GM19455 (cell line): ENCODE data around the gene PRKAR2B.
"Not testable (repeated sequence)": the region's sequence is repeated elsewhere in the genome, so short reads cannot be mapped to it uniquely, and the experiment has no call there.

Source experiments
- ATAC-seq: cut with Tn5 transposase; IDR thresholded peaks from one replicate; pipeline ENCODE4 v1.9.1; 2021; ENCODE audit not compliant: unreplicated experiment

Gene PRKAR2B

GRCh38 chr7:107047902-107048782, 3.6 kb downstream of the PRKAR2B start:
- no peak for ATAC-seq

- ATAC-seq: no peak
Measured at GRCh38 chr7:107048783-107049418, 4.4 kb downstream of the PRKAR2B start.

DNA sequence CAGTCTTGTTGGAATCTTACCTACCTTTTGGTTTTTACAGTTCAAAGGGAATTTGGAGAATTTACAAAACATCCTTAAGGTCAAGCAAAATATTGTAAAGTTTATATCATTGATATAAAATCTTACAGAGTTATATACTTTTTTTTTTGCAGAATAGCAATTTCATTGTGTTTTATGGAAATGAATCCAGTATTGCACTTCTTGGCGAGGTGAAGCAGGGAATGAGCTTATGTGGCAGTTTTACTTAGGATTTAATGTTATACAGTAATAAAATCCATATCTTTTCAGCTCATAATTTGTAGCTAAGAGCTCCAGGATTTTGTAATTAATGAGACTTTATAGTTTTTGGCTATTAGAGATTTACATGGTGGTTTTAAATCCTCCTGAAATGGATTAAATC, 5.0 kb downstream of the PRKAR2B start:
- ATAC-seq: no peak

DNA sequence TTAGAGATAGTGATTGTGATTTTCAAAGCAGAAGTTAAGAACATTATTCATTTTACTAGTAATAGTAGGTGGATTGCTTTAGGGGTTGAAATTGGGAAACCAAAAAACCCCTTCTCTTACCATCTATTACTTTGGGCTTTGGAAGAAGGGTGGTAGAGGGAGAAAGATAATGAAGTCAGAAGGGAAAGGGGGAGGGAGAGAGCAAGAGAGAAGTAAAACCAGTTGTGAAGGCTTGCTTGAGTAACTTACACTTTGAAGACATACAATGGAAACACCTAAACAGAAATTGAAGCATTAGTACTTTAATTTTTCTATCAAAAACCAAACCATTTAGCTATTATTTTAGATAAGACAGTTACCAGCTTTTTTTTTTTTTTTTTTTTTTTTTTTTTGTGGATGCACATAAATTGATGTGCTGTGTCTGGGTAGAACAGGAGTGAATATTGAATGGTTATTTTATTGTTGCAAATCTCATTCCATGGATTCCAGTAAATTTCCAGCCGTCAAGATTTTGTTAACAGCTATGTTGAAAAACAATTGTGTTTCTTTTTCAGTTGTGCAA, 5.5 kb downstream of the PRKAR2B start:
- no peak for ATAC-seq

- ATAC-seq: no peak
Measured at GRCh38 chr7:107051376-107051775, 6.9 kb downstream of the PRKAR2B start.

DNA sequence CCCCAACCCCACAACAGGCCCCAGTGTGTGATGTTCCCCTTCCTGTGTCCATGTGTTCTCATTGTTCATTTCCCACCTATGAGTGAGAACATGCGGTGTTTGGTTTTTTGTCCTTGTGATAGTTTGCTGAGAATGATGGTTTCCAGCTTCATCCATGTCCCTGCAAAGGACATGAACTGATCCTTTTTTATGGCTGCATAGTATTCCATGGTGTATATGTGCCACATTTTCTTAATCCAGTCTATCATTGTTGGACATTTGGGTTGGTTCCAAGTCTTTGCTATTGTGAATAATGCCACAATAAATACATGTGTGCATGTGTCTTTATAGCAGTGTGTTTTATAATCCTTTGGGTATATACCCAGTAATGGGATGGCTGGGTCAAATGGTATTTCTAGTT, 10.5 kb downstream of the PRKAR2B start:
- ATAC-seq: not testable (repeated sequence)

DNA sequence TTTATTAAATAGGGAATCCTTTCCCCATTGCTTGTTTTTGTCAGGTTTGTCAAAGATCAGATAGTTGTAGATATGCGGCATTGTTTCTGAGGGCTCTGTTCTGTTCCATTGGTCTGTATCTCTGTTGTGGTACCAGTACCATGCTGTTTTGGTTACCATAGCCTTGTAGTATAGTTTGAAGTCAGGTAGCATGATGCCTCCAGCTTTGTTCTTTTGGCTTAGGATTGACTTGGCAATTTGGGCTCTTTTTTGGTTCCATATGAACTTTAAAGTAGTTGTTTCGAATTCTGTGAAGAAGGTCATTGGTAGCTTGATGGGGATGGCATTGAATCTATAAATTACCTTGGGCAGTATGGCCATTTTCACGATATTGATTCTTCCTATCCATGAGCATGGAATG, 11.6 kb downstream of the PRKAR2B start:
- not testable (repeated sequence) for ATAC-seq

GRCh38 chr7:107056728-107057473, 12.4 kb downstream of the PRKAR2B start:
- no peak for ATAC-seq

DNA sequence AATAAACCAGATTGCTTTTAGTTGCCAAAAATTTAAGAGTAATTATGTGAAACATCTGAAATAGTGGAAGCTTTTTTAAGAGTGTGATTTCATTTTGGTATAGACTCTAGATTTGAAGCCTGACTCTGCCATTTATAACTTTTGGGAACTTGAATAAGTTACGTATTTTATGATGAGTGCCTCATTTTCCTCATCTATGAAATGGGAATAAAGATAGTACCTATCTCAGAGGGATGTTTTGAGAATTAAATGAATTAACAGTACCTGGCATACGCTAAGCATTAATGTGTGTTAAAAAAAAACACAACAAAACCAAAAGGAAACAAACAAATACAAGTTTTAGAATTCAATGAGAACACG, 12.9 kb downstream of the PRKAR2B start:
- ATAC-seq: no peak

DNA sequence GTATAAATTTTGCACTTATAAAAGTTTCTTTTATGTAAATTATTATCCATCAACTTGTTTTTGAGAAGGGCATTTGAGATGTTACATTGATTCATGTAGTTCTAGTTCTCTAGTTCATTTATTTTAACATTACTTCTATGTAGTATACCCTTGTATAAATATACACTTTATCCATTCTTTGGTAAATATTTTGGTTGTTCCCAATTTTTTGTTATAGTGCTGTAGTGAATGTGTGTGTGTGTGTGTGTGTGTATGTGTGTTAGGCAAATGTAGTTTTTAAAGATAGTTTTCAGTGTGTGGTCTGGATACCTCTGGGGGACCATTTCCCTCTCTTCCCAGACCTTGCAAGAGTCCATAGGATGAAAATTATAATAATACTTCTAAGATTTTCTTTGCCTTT, 15.0 kb downstream of the PRKAR2B start:
- ATAC-seq: no peak

GRCh38 chr7:107063245-107064120, 19.0 kb downstream of the PRKAR2B start:
- no peak for ATAC-seq

GRCh38 chr7:107064255-107064654, 19.8 kb downstream of the PRKAR2B start:
- ATAC-seq: no peak

- ATAC-seq: no peak
Measured at GRCh38 chr7:107065929-107066247, 21.4 kb downstream of the PRKAR2B start.

- ATAC-seq: no peak
Measured at GRCh38 chr7:107068156-107068555, 23.7 kb downstream of the PRKAR2B start.

DNA sequence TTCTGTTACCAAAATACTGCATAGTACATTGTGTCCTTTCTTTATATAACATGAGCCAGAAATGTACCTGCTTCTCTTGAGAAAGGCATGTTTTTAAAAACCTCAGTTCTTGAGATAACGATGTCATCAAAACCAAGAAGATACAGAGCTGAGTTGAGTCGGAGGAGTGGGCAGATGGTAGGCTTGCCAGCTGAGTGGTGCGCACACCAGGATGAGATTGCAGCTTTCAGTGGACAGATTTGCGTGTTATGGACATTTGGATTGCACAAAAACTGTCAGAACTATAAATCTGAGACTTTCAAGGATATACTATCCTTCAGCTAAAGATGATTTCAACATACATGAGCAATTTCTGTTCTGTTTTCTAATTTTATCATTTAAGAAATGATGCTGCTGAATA, 25.0 kb downstream of the PRKAR2B start:
- ATAC-seq: no peak

- ATAC-seq: no peak
Measured at GRCh38 chr7:107070710-107071109, 26.2 kb downstream of the PRKAR2B start.

GRCh38 chr7:107071129-107071528, 26.6 kb downstream of the PRKAR2B start:
- ATAC-seq: no peak

GRCh38 chr7:107072133-107072532, 27.6 kb downstream of the PRKAR2B start:
- no peak for ATAC-seq

DNA sequence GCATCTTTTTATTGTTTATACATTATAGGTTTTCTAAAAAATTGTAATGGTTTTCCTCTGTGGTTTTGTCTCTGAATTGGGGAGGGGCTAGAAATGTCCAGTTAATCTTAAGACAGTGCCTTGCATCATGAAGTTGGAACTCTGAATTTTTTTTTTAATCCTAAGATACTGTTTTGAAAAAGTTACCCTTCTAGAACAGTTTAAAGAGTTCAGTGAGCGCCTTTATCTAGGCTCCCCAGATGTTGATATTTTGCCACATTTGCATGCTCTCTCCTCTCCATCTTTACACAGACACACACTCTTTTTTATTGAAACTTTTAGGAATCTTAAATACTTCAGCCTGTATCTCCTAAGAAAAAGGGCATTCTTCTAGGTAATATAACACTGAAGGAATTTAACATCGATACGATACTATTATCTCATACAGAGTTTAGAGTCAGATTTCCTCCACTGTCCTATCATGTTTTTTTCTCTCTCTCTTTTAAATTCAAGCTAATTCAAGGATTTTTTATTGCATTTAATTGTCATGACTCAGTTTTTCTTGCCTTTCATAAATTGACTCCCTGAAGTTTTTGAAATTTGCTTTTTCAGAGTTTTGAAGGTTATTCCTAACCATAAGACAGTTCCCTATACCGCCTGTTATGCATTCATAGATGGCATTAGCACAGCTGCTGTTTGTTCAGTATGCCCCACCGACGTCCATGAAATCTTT, 31.5 kb downstream of the PRKAR2B start:
- no peak for ATAC-seq
